Testis (tissue), 2 donors: Measurements from ENCODE around the gene SOAT2.

Experiments
- POLR2A ChIP-seq: fragments of 450-650 bp; IDR thresholded peaks from one replicate; pipeline ENCODE4 v1.6.1; 2017; ENCODE audit warnings: antibody characterized with exemption, mild to moderate bottlenecking, moderate library complexity
- TF ChIP-seq, protein P1 (sequence below), 3 experiments: fragments of 450-650 bp in 2 of 3; fragments of 200-600 bp in 1 of 3; sonication (generic) in 1 of 3; IDR thresholded peaks; one replicate each; pipeline ENCODE4 v1.5.1; 2016 to 2019; ENCODE audit warnings: antibody characterized with exemption in 3 of 3, mild to moderate bottlenecking in 2 of 3, moderate library complexity in 1 of 3

DNA sequence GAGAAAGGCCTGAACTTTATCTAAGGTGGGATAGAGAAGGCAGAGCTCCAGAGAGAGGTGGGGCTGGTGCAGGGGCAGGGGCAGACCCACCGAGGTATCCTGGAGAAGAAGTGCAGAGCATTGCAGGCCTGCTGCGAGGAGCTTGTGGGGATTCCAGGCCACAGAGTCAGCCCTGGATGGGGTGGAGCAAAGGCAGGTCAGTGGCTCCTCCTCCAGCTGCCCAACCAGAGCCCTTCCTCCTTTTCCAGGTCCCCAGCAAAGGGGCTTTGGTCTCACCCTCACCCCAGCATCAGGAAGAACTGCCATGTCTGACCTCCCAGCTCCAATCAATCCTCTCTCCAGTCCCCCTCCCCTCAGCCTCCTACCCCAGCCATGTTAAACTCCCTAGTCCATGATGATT is 57.4 kb downstream of the SOAT2 start:
- no peak for TF ChIP-seq POLR2A
- TF ChIP-seq, protein P1, sequence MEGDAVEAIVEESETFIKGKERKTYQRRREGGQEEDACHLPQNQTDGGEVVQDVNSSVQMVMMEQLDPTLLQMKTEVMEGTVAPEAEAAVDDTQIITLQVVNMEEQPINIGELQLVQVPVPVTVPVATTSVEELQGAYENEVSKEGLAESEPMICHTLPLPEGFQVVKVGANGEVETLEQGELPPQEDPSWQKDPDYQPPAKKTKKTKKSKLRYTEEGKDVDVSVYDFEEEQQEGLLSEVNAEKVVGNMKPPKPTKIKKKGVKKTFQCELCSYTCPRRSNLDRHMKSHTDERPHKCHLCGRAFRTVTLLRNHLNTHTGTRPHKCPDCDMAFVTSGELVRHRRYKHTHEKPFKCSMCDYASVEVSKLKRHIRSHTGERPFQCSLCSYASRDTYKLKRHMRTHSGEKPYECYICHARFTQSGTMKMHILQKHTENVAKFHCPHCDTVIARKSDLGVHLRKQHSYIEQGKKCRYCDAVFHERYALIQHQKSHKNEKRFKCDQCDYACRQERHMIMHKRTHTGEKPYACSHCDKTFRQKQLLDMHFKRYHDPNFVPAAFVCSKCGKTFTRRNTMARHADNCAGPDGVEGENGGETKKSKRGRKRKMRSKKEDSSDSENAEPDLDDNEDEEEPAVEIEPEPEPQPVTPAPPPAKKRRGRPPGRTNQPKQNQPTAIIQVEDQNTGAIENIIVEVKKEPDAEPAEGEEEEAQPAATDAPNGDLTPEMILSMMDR (IDR thresholded peaks at IDR 0.05) = no peak
